PC-9 (cell line): ENCODE data around the gene CNTFR.

Experiments used
- EZH2 ChIP-seq: fragments of 200-600 bp; sonication (generic); IDR thresholded peaks from 2 replicates; pipeline ENCODE4 v1.8.0; 2017; ENCODE audit warnings: antibody characterized with exemption, low read depth
- TF ChIP-seq, protein P1 (sequence below): fragments of 200-600 bp; sonication (generic); conservative IDR thresholded peaks from 2 replicates; pipeline ENCODE4 v1.6.1; 2017; ENCODE audit warnings: mixed run types, antibody characterized with exemption, mild to moderate bottlenecking, moderate library complexity

DNA sequence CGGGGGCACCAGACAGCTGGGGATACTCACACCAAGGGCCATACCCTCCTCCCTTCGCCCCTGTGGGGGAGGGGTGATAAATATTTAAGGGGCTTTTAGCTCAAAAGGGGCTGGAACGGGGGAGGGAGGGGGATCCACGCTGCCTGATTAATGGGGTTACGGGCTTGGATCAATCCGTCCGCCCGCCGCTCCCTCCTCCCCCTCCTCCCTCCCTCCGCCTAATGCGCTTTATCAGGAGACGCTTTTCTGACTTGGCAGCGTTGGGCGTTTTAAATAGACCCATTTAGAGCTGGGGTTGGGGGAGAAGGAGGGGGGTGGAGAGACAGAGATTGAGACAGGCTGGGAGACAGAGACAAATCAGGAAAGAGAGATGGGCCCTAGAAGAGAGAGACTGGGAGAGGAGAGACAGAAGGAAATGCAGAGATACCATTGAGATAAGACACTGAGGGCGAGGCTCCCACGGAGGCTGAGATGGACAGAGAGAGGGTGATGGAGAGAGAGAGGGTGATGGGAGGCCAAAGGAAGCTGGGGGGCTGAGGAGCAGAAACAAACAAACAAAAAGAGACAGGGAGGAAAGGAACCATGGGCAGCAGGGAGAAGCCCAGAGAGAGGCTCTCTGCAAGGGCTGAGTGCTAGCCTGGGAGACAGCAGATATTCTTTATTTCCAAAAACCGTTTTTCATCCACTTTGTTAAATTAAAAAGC lies 10.3 kb downstream of the CNTFR start:
- TF ChIP-seq, protein P1, sequence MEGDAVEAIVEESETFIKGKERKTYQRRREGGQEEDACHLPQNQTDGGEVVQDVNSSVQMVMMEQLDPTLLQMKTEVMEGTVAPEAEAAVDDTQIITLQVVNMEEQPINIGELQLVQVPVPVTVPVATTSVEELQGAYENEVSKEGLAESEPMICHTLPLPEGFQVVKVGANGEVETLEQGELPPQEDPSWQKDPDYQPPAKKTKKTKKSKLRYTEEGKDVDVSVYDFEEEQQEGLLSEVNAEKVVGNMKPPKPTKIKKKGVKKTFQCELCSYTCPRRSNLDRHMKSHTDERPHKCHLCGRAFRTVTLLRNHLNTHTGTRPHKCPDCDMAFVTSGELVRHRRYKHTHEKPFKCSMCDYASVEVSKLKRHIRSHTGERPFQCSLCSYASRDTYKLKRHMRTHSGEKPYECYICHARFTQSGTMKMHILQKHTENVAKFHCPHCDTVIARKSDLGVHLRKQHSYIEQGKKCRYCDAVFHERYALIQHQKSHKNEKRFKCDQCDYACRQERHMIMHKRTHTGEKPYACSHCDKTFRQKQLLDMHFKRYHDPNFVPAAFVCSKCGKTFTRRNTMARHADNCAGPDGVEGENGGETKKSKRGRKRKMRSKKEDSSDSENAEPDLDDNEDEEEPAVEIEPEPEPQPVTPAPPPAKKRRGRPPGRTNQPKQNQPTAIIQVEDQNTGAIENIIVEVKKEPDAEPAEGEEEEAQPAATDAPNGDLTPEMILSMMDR: no peak
- TF ChIP-seq EZH2: no peak
